Liver (tissue), 3 donors: ENCODE data around the gene EXOC4.

Source experiments
- CTCF ChIP-seq: fragments of 150-350 bp; IDR thresholded peaks from 2 replicates; pipeline ENCODE4 v1.5.1; 2017; ENCODE audit warnings: improper control_type of control experiment, low read depth, low read length; ENCODE audit not compliant: missing input control
- GABPA ChIP-seq, 2 donors: IDR thresholded peaks in 1 of 2; conservative IDR thresholded peaks in 1 of 2; 2 replicates each; pipeline ENCODE4 v1.6.1; 2016; ENCODE audit warnings: antibody characterized with exemption in 2 of 2, mild to moderate bottlenecking in 1 of 2, moderate library complexity in 1 of 2
- JUND ChIP-seq, 2 donors: IDR thresholded peaks; 2 replicates each; pipeline ENCODE4 v1.6.1; 2016; ENCODE audit warnings: antibody characterized with exemption in 2 of 2
- donor health status: healthy.
- donor health status: healthy.

GRCh38 chr7:134018306-134018705, 765.4 kb downstream of the EXOC4 start:
- TF ChIP-seq CTCF (no peak), GABPA (IDR thresholded peaks at IDR 0.05 in 1 of 2, conservative IDR thresholded peaks at IDR 0.05 in 1 of 2) (no peak), JUND (IDR thresholded peaks at IDR 0.05) (no peak)
